NT2/D1 (cell line): ENCODE results near the gene SLC19A1.

Experiments
- YY1 ChIP-seq: IDR thresholded peaks from 2 replicates; pipeline ENCODE4 v1.6.1; 2011; ENCODE audit not compliant: insufficient read length, insufficient read depth
- ZNF274 ChIP-seq: IDR thresholded peaks from 2 replicates; pipeline ENCODE4 v1.6.1; 2011; ENCODE audit warnings: mild to moderate bottlenecking, low read depth, low read length

DNA sequence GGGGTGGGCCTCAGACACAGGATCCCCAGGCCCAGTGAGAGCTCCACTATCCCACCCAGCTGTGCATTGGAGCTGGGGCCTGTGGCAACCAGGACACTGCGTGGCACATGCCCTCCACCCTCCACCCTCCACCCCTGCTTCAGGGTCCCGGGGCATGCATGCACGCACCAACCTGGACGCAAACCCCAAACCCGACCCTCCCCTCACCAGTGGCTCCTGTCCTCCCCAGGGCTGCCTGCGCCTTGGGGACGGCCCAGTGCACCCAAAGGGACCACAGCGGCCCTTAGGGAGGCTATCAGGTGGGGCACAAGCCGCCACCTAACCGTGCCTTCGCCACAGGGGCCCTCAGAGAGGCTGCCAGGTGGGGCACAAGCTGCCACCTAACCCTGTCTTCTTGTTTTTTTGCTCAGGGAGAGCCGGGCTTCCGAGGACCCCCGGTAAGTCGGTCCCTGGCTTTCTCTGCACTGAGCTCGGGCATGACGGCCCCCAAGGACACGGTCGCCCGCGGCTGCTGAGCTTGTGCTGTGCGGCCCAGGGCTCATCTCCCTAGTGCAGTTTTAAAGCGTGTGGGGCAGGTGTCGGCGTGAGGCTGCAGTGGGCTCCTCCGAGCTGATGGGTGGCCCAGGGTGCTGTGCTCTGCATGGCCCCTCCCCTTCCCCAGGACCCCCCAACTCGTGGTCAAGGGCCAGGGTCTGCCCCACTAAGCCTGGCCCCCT lies 47.9 kb downstream of the SLC19A1 start:
- no peak for TF ChIP-seq ZNF274
- TF ChIP-seq YY1 = no peak
